Stimulated activated CD4-positive, alpha-beta T cell treated with anti-CD3 and anti-CD28 coated beads, Interleukin-15, amount 100 ng/mL, for 48 hours (primary cell): ENCODE results near the gene MYO7A.

Source experiments
- DNase-seq, 2 donors: peaks; one replicate each; pipeline ENCODE4 v3.0.0-alpha.2; 2020; ENCODE audit warnings: low read depth in 2 of 2

MYO7A gene

DNA sequence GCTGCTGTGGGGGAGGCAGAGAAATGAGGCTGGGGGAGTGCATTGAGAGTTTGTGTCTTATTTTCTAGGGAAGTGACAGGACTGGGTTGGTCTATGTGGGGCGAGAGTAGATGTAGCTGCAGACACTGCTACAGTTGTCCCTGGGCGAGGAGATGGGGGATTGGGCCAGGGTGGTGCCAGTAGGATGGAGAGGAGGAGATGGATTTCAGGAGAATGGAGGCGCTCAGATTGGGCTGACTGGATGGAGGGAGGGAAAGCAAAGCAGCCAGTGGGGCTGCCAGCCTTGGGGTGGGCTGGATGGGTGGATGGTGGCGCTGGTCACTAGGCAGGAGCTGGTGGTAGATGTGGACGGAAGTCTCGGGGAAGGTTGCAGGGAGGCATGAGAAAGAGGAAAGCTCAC lies 16.1 kb upstream of the MYO7A start:
- no peak for DNase-seq

DNA sequence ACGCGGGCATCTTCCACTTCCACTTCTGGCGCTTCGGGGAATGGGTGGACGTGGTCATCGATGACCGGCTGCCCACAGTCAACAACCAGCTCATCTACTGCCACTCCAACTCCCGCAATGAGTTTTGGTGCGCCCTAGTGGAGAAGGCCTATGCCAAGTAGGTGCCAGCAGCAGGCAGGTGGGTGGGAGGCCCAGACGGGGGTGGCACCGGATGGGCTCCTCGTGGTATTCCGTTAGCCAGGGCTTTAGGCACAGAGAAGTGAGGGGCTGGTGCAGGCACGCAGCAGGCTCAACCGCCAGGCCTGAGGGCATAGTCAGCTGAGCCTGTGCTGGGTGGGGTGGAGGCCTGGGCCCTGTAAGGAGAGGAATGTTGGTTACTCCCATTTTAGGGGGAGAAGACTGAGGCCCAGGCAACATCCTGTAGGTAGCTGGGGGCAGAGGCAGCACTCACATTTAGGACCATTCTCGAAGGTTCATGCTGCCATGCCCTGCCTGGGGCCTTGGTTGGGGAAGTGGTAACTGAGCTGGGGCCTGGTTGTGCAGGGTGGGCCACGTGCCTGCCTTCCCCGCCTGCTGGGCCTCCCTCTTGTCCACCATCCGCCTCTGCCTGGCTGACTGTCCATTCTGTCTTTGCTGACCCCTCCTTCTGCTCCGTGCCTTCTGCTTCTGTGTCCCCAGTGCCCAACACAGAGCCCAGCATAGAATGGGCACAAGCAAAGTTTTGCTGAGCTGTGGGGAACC lies 15.2 kb upstream of the MYO7A start:
- DNase-seq: no peak

- no peak for DNase-seq
Measured at GRCh38 chr11:77113382-77114088, 14.5 kb upstream of the MYO7A start.

DNA sequence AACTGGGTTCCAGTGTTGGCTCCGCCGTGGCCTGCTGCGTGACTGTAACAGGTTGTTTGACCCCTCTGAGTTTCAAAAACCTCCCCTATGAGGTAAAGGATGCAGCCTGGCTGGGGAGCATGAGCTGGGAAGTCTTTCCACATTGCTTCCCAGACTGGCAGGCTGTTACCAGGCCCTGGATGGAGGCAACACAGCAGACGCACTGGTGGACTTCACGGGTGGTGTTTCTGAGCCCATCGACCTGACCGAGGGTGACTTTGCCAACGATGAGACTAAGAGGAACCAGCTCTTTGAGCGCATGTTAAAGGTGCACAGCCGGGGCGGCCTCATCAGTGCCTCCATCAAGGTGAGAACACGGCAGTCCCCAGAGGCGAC lies 14.0 kb upstream of the MYO7A start:
- no peak for DNase-seq

DNA sequence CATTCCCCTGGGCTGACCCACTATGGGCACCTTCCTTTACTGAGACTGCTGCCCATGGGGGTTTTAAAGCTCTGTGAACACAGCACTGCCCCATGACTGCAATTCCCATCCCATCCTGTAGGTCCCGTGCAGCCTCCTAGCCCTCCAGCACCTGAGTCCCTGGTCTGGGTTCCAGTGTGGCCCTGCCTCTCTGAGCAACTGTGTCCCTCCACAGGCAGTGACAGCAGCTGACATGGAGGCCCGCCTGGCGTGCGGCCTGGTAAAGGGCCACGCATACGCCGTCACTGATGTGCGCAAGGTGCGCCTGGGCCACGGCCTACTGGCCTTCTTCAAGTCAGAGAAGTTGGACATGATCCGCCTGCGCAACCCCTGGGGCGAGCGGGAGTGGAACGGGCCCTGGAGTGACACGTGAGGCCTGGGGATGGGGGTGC lies 12.8 kb upstream of the MYO7A start:
- DNase-seq: no peak

- no peak for DNase-seq
Measured at GRCh38 chr11:77115956-77116355, 12.1 kb upstream of the MYO7A start.

DNA sequence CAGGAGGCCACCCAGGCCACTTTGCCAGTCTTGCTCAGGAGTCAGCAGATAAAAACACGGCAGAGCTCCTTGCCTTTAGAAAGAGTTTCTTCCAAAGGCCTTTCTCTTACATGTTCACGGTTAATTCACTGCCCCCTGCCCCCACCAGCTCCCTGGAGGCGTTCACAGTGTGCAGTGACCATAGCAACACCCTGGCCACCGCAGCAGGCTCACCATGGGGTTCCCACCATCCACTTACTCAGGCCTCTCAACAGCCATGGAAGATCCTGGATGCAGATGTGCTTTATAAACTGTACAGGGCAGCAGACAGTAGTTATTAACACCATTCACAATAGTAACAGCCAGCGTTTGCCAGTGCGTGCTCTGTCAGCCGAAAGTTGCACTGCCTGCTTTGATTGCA lies 10.6 kb upstream of the MYO7A start:
- DNase-seq: no peak

DNA sequence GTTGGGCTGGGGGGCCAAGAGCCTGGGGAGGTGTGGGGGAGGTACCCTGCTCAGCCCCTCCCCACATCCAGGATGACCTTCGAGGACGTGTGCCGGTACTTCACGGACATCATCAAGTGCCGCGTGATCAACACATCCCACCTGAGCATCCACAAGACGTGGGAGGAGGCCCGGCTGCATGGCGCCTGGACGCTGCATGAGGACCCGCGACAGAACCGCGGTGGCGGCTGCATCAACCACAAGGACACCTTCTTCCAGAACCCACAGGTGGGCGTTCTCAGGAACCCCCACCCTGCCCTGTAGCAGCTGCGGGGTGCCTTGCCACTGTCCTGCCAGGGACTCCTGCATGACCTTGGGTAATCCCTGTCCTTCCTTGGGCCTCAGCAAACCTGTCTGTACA lies 10.0 kb upstream of the MYO7A start:
- no peak for DNase-seq

DNA sequence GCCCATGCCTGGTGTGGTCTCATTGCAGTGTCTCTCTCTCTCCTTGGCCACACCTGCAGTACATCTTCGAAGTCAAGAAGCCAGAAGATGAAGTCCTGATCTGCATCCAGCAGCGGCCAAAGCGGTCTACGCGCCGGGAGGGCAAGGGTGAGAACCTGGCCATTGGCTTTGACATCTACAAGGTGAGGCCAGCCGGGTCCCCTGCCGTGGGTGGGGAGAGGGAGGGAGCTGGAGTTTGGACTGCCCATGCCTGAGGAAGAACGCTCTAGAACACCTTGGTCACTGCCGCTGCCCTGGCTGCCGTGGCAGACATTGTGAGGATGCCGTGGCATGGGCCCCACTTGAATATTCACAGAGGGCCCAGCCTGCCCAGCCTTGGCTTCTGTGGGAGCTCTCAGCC lies 9.1 kb upstream of the MYO7A start:
- no peak for DNase-seq

DNA sequence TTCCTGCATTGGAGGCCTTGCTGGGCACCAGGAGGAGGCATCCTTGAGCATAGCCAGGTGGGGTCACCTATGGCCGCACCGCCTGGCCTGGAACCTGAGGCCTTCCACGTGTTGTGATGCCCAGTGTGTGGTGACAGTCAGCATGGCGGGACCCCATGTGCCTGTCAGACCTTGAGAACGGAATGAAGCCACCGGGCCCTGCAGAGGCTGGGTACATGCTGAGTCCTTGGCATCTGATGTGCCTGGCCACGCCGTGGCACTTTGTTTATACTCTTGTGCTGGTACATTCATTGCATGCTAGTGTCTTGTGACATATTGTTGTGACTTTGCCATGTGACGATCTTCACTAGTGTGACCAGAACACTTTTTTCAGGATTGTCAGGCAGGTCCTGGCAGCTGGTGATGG lies 8.5 kb upstream of the MYO7A start:
- no peak for DNase-seq

DNA sequence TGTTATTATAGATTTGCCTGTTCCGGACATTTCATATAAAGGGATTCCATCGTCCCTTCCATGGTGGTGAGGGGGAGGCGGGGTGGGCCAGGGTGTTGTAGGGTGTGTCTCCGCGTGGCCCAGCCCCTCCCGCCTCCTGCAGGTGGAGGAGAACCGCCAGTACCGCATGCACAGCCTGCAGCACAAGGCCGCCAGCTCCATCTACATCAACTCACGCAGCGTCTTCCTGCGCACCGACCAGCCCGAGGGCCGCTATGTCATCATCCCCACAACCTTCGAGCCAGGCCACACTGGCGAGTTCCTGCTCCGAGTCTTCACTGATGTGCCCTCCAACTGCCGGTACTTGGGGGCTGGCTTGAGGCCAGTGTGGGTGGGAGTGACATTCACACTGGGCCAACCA lies 7.5 kb upstream of the MYO7A start:
- DNase-seq: no peak

DNA sequence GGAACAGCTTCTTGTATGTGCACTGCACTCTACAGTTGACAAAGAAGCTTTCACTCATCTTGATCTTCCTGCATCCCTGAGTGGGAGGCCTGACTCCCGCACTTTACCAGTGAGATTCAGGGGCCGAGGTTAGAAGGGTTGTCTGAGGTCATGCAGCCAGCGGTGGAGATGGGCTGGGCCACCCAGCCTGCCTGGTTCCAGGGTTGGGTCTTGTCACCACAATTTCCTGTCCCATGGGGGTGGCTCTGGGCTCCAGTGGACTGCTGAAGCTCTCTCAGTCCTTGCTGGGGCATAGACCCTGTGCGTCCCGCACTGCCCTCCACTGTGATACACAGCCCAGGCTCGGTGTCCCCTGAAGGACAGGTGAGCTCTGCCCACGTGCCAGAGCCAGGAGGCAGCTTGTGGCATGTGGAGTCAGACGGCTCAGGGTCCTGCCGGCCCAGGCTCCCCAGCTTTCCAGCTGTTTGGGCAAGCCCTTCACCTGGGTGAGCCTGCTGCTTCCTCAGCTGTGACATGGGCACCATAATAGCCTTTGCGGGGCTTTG lies 6.9 kb upstream of the MYO7A start:
- DNase-seq: no peak

GRCh38 chr11:77121876-77122575 lies 6.0 kb upstream of the MYO7A start:
- DNase-seq: no peak

DNA sequence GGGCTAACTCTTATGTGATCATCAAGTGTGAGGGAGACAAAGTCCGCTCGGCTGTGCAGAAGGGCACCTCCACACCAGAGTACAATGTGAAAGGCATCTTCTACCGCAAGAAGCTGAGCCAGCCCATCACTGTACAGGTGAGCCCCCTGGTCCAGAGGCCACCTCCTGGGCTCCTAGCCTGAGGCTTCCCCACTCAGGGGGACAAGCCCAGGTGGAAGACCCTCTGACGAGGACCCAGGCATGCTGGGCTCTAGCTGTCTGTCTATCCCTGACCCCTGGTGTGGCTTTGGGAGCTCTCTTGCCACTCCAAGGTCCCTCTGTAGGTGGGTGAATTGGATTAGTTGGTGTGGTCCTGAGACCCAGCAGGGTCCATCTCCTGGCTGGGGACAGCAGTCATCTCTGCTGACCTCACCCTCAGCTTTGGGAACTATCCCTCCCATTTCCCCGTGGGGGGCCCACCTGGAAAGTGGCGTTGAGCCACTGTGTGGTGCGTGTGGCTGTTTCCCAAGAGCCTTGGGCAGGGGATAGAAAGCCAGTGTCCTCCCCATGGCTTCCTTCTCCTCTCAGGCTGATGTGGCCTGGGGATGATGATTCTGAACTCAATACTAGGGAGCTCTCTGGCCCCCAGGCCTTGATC lies 5.4 kb upstream of the MYO7A start:
- no peak for DNase-seq

DNA sequence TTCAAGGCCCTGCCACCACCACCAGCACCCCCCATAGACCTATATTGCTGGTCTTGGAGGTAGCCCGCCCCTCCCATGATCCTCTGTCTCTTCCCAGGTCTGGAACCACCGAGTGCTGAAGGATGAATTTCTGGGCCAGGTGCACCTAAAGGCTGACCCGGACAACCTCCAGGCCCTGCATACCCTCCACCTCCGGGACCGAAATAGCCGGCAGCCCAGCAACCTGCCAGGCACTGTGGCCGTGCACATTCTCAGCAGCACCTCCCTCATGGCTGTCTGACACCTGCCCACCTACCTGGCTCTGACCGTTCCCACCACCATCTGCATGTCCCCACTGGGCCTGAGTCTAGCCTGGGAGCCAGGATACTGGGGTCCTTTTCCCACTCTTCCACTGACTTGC lies 4.5 kb upstream of the MYO7A start:
- DNase-seq: no peak

DNA sequence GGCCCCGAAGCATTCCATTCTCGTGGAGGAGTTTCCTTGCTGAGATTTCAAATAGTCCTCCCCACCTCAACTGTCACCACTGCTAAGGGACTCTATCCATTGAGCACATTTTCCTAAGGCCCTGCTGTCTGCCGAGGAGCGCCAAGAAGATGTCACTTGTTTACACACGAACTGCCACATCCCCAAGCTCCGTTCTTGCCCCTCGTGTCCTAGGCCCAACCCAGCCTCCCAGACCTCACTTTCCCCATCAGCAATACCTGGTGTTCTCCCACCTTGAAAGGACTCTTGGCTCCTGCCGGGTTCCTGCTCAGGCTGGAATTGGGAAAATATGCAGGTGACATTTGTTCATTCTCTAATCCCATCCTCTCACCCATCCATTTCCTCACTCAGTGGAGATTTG lies 4.0 kb upstream of the MYO7A start:
- no peak for DNase-seq

- DNase-seq: no peak
Measured at GRCh38 chr11:77124488-77124887, 3.6 kb upstream of the MYO7A start.

DNA sequence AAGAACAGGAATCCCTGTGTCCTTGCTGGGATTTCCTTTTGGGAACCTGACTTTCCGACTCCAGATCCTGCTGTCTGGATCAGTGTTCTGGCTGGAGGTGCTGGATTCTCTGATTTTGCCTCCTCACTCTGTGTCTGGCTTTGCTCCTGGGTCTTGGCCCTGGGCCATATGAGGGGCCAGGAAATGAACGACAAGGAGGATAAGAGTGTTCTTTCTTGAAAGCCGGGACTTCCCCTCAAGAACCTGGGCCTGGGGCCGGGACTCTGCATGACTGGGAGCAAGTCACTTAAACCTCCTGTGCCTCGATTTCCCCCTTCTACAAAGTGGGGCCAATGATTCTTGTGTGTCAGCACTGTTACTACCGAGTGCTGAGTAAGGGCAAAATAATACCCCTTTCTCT lies 2.9 kb upstream of the MYO7A start:
- DNase-seq: no peak

- DNase-seq: no peak
Measured at GRCh38 chr11:77125695-77126094, 2.4 kb upstream of the MYO7A start.

GRCh38 chr11:77126156-77126775 lies 1.8 kb upstream of the MYO7A start:
- no peak for DNase-seq

DNA sequence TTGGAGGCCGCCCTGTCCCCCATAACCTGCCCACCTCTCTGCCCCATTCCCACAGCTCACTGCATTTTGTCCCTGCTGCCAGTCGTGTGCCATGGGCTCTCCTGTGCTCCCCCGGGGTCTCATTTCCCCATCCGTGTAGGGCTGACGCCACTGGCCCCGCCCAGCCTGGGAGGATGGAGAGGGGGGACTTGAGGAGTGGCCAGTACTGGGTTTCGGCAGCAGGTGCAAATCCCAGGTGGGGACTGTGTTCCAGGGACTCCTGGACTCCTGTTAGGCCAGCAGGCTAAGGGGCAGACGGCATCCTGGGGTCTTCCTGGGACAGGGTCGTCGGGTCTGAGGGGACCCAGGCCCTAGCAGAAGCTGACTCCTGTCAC lies 1.2 kb upstream of the MYO7A start:
- no peak for DNase-seq
